HG03378 (cell line): ENCODE data around the gene CDX1.

Experiments used
- ATAC-seq: cut with Tn5 transposase; IDR thresholded peaks from one replicate; pipeline ENCODE4 v1.9.1; 2021; ENCODE audit warnings: mild to moderate bottlenecking, moderate library complexity; ENCODE audit not compliant: unreplicated experiment

CDX1 gene

GRCh38 chr5:150166650-150167511 is at the start of gene CDX1:
Gene CDX1, plus strand, starts transcription at chr5:150166778. Its CDS starts 99 bp downstream, at chr5:150166877.
- ATAC-seq, result no peak

- ATAC-seq, result no peak
Measured at GRCh38 chr5:150117945-150118560, 48.5 kb upstream of the CDX1 start.

- no peak for ATAC-seq
Measured at GRCh38 chr5:150118561-150119229, 47.9 kb upstream of the CDX1 start.

GRCh38 chr5:150119421-150120061 is 47.0 kb upstream of the CDX1 start:
- ATAC-seq, result no peak

- ATAC-seq, result no peak
Measured at GRCh38 chr5:150120062-150120441, 46.5 kb upstream of the CDX1 start.

GRCh38 chr5:150120617-150121447 is 45.7 kb upstream of the CDX1 start:
- no peak for ATAC-seq

- no peak for ATAC-seq
Measured at GRCh38 chr5:150121448-150122157, 45.0 kb upstream of the CDX1 start.

GRCh38 chr5:150122158-150122510 is 44.4 kb upstream of the CDX1 start:
- ATAC-seq, result no peak

GRCh38 chr5:150122536-150123481 is 43.8 kb upstream of the CDX1 start:
- no peak for ATAC-seq

- no peak for ATAC-seq
Measured at GRCh38 chr5:150123542-150123941, 43.0 kb upstream of the CDX1 start.

- ATAC-seq, result no peak
Measured at GRCh38 chr5:150124111-150124557, 42.4 kb upstream of the CDX1 start.

GRCh38 chr5:150124596-150124995 is 42.0 kb upstream of the CDX1 start:
- ATAC-seq, result no peak

- no peak for ATAC-seq
Measured at GRCh38 chr5:150125334-150125733, 41.2 kb upstream of the CDX1 start.

- no peak for ATAC-seq
Measured at GRCh38 chr5:150126199-150126920, 40.2 kb upstream of the CDX1 start.

- no peak for ATAC-seq
Measured at GRCh38 chr5:150126921-150127265, 39.7 kb upstream of the CDX1 start.

- ATAC-seq, result no peak
Measured at GRCh38 chr5:150129454-150129812, 37.1 kb upstream of the CDX1 start.

GRCh38 chr5:150129813-150130492 is 36.6 kb upstream of the CDX1 start:
- ATAC-seq, result no peak

GRCh38 chr5:150130493-150130922 is 36.1 kb upstream of the CDX1 start:
- no peak for ATAC-seq
